GM18873 (cell line): Measurements from ENCODE around the gene BCKDK.
"Not testable (repeated sequence)": the region's sequence is repeated elsewhere in the genome, so short reads cannot be mapped to it uniquely, and the experiment has no call there.

Experiments
- ATAC-seq: cut with Tn5 transposase; IDR thresholded peaks from one replicate; pipeline ENCODE4 v1.9.1; 2021; ENCODE audit warnings: mild to moderate bottlenecking, moderate library complexity, moderate number of reproducible peaks; ENCODE audit not compliant: unreplicated experiment, low FRiP score

BCKDK gene

GRCh38 chr16:31136822-31137499, 28.8 kb downstream of the BCKDK start:
- ATAC-seq: not testable (repeated sequence)

GRCh38 chr16:31138621-31139578, 30.7 kb downstream of the BCKDK start:
- ATAC-seq: no peak

DNA sequence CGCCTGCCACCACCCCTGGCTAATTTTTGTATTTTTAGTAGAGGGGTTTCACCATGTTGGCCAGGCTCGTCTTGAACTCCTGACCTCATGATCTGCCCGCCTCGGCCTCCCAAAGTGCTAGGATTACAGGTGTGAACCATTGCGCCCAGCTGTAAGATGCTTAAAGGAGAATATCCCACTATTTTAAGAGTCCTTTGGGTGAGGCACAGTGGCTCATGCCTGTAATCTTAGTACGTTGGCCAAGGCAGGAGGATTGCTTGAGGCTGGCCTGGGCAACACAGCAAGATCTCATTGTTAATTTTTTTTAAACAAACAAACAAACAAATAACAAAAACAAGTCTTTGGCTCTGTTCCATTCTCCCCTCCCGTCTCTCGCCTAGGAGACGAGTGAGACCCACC, 32.9 kb downstream of the BCKDK start:
- not testable (repeated sequence) for ATAC-seq

DNA sequence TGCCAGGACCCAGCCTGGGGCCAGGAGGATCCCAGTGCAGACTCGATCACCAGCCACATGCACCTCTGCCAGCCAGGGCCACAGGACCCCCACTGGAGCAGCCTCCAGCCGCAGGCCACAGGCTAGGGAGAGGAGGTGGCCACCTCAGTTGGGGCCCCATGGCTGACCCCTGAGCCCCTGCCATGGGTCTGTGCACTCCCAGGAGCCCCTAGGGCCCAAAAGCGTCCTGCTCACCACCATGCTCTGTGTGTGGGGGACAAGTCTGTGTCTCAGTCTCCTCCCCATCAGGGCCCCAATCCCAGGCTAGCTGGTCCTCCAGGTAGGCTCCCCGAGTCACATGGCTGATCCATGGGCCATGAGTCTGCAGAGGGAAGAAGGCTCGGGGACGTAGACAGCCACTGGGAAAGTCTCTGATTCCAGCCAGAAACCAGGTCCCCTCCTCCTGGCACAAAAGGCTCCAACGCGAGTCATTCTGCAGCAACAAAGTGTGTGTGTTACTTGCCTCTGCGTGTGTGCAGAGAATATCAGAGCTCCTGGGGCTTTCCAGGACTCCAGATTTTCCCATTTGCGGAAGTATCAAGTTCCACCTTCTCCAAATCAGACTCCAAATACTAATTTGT, 33.4 kb downstream of the BCKDK start:
- ATAC-seq: peak; percentile 5

- ATAC-seq: peak; percentile 72
Observed at GRCh38 chr16:31142109-31143010, 34.2 kb downstream of the BCKDK start.

- no peak for ATAC-seq
Observed at GRCh38 chr16:31143011-31143693, 35.0 kb downstream of the BCKDK start.

DNA sequence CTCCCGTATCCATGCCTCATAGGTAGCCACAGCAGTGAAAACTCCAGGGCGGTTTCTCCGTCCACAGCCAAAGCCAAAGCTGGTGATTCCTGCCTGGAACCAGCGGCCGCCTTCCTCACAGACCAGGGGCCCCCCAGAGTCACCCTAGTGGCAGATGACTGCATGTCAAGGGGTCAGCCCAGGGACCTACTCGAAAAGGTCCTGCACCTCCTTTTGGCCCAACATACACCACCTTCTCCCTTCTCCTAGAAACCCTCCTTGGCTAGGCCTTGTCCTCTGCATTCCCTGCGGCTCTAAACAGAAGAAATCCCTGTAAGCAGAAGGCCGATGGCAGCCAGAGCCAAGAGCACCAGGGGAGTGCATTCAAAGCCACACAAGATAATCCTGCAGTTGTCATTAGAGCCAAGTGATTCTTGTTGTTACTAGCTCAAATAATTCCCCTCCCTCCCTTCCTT, 35.5 kb downstream of the BCKDK start:
- no peak for ATAC-seq

DNA sequence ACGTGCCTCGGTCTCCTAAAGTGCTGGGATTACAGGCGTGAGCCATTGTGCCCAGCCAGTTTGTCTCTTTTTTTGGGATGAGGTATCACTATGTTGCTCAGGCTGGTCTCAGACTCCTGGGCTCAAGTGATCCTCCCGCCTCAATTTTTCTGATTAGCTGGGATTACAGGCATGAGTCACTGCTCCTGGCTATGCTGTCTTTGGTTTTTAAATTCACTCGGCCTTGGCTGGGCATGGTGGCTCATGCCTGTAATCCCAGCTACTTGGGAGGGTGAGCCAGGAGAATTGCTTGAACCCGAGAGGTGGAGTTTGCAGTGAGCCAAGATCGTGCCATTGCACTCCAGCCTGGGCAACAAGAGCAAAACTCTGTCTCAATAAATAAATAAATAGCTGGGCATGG, 36.2 kb downstream of the BCKDK start:
- not testable (repeated sequence) for ATAC-seq

GRCh38 chr16:31145398-31145990, 37.3 kb downstream of the BCKDK start:
- no peak for ATAC-seq

DNA sequence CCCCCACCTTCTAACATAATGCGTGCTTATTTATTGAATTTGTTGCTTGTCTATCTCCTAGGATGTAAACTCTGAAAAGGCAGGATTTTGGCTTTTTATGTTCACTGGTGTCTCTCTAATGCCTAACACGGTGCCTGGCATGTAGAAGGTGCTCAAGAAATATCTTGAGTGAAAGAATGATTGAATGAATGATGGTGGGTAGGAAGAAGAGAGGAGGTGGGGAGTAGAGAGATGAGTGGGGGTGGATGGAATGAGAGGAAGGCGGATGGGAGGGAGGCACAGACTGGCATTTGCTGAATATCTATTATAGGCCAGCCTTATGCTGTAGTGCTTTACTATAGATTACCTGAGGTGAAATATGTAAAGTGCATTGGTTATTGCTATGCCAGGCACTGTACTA, 39.4 kb downstream of the BCKDK start:
- no peak for ATAC-seq

- no peak for ATAC-seq
Observed at GRCh38 chr16:31148281-31148728, 40.1 kb downstream of the BCKDK start.

DNA sequence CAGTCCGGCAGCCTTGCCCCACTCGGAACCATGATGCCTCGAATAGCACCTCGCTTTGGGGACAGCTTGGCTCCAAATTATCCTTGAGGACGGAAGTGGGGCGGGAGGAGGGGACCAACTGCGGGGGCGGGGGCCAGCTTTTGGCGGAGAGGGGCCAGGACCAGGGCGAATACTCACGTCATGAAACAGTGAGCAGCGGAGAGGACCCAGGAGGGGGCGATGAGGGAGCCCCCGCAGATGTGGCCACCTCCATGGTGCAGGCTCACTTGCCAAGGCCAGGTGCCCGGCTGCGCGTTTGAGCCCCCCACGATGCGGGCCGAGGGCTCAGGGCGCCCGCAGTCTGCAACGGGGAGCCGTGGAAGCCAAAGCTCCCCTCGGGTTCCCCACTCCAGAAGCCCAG, 40.7 kb downstream of the BCKDK start:
- ATAC-seq: no peak

DNA sequence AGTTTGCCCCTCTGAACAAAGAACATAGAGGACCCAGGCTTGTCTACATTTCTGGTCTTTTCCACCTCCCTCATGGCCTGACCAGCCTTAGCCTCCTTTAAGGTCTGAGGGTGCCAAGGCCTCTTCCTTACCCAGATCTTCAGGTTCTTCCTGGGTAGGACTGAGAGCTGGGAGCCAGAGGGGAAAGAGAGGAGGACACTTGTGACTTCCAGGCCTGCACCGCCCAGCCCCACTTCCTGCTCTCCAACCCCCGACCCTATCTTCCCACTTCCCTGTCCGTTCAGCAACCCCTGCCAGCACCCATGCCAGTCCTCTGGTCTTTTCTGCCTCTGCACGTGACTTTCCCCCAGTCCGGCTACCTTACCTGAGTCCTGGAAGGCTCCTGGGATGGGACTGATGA, 41.1 kb downstream of the BCKDK start:
- ATAC-seq: no peak

DNA sequence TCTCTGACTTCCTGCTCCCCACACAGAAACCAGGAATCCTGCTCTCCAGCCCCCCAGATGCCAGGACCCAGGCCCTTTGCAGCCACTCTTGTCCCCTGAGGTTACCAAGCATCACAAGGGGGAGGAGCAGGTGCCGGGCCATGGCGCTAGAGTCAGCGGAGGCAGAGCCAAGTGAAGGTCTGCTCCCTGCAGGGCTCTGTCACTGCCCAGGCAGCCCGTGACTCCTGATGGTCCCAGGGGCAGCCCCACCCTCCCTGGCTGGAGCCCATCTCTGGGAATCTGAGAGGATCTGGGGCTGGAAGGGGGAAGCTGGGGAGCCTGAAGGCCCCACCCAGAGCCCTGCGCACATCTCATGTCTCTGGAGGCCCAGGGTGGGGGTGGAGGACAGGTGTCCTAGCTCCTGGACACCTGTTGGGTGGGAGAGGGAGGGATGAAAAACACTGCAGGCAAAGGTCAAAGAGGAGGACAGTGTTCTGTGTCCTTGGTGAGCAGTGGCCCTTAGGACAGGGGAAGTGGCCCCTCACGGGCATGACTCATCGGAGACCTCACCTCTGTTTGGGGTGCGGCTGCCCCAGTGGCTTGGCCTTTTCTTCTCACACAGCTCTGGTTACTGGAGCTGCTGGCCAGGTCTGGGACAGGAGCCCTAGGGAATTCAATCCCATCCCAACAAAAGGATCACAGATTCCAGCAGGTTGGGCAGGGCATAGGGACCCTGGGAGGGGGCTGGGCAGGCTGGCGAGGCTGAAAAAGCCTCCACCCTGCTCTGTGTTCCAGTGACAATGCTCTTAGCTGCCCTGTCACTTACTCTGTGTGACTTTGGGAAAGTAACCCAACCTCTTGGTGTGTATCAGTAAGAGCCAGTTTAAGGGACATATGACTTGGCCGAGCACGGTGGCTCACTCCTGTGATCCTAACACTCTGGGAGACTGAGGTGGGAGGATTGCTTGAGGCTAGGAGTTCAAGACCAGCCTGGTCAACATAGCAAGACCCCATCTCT, 42.0 kb downstream of the BCKDK start, which contains the start of gene PRSS36:
TSS of gene PRSS36 (minus strand) at position 173 of the 997 bp plus-strand sequence. CDS start at position 142, 31 bp downstream.
- ATAC-seq: no peak

GRCh38 chr16:31150976-31151375, 42.8 kb downstream of the BCKDK start:
- not testable (repeated sequence) for ATAC-seq

DNA sequence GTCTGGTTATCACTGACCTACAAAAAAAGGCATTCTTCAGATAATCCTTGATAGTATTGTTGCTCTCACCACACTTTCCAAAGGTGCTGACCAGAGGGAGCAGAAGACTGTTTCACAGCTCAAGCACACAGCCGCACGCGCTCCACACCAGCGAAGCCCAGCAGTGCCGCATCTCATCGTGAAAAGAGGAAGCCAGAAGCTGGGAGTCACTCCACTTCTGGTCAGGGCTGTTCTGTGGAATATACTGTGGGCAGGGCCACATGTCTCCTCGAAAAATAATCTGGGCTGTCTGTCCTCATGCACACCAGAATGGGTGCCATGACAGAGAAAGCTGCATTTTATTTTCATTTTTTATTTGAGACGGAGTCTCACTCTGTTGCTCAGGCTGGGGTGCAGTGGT, 49.0 kb downstream of the BCKDK start:
- ATAC-seq: no peak
